Retina (tissue), 1 donor: Measurements from ENCODE around the gene NLGN1.

Experiments used
- DNase-seq: peaks from one replicate; pipeline ENCODE4 v3.0.0-alpha.2; 2016

NLGN1 gene

GRCh38 chr3:173644086-173645082, 246.8 kb downstream of the NLGN1 start:
- no peak for DNase-seq

- no peak for DNase-seq
Observed at GRCh38 chr3:173650596-173650995, 253.1 kb downstream of the NLGN1 start.

- no peak for DNase-seq
Observed at GRCh38 chr3:173652093-173652492, 254.5 kb downstream of the NLGN1 start.

- DNase-seq = no peak
Observed at GRCh38 chr3:173653781-173654180, 256.2 kb downstream of the NLGN1 start.

- DNase-seq = no peak
Observed at GRCh38 chr3:173659972-173660371, 262.4 kb downstream of the NLGN1 start.

GRCh38 chr3:173660645-173661299, 263.2 kb downstream of the NLGN1 start:
- no peak for DNase-seq

GRCh38 chr3:173663696-173664111, 266.2 kb downstream of the NLGN1 start:
- DNase-seq = no peak

- no peak for DNase-seq
Observed at GRCh38 chr3:173676094-173676493, 278.6 kb downstream of the NLGN1 start.

GRCh38 chr3:173681188-173681678, 283.7 kb downstream of the NLGN1 start:
- DNase-seq = peak; percentile 21

GRCh38 chr3:173685456-173685855, 287.9 kb downstream of the NLGN1 start:
- DNase-seq = no peak

GRCh38 chr3:173688216-173688842, 290.8 kb downstream of the NLGN1 start:
- DNase-seq = no peak

- DNase-seq = no peak
Observed at GRCh38 chr3:173690542-173691180, 293.1 kb downstream of the NLGN1 start.

- DNase-seq = no peak
Observed at GRCh38 chr3:173699353-173699752, 301.8 kb downstream of the NLGN1 start.

GRCh38 chr3:173700336-173700735, 302.8 kb downstream of the NLGN1 start:
- DNase-seq = no peak

GRCh38 chr3:173702561-173702960, 305.0 kb downstream of the NLGN1 start:
- no peak for DNase-seq

GRCh38 chr3:173703771-173704170, 306.2 kb downstream of the NLGN1 start:
- DNase-seq = no peak

GRCh38 chr3:173706630-173707029, 309.1 kb downstream of the NLGN1 start:
- no peak for DNase-seq

- DNase-seq = no peak
Observed at GRCh38 chr3:173708191-173708590, 310.6 kb downstream of the NLGN1 start.

GRCh38 chr3:173709026-173709425, 311.5 kb downstream of the NLGN1 start:
- DNase-seq = no peak

GRCh38 chr3:173711619-173712018, 314.1 kb downstream of the NLGN1 start:
- no peak for DNase-seq

GRCh38 chr3:173719585-173719984, 322.0 kb downstream of the NLGN1 start:
- no peak for DNase-seq

GRCh38 chr3:173725507-173725906, 328.0 kb downstream of the NLGN1 start:
- DNase-seq = no peak

- no peak for DNase-seq
Observed at GRCh38 chr3:173730391-173730790, 332.8 kb downstream of the NLGN1 start.
